HEK293 (cell line): ENCODE measurements around the gene GABPB1.

ENCODE experiments used
- CTCF ChIA-PET: fragments of 350-600 bp; formaldehyde crosslinking; extraction: SDS; loops from one replicate; lab custom pipeline; 2021; ENCODE audit warnings: antibody characterized with exemption; lab: Yijun Ruan, JAX
- POLR2A ChIA-PET: fragments of 300-600 bp; formaldehyde crosslinking; extraction: SDS; loops from one replicate; lab custom pipeline; 2020; ENCODE audit warnings: antibody characterized with exemption, inconsistent platforms; lab: Yijun Ruan, JAX
- H3K27ac ChIP-seq: fragments of 200-500 bp; sonication (Bioruptor generic); 2 replicates; pipeline ENCODE4 v1.5.1; 2014; ENCODE audit warnings: low read depth, low read length, control low read depth, inconsistent platforms; ENCODE audit errors: extremely low read depth
- H3K36me3 ChIP-seq, 2 experiments: fragments of 200-500 bp in 1 of 2; sonication (Bioruptor generic) in 1 of 2; 1 replicate in 1 of 2; 2 replicates in 1 of 2; pipeline ENCODE4 v1.5.1; 2014 to 2017; ENCODE audit warnings: inconsistent platforms in 2 of 2, low read length in 2 of 2; ENCODE audit not compliant: control insufficient read depth in 2 of 2, insufficient read depth in 1 of 2
- H3K4me1 ChIP-seq: fragments of 200-500 bp; sonication (Bioruptor generic); 2 replicates; pipeline ENCODE4 v1.5.1; 2014; ENCODE audit warnings: mild to moderate bottlenecking, low read length, inconsistent platforms; ENCODE audit not compliant: control insufficient read depth, insufficient read depth
- H3K4me3 ChIP-seq: 2 replicates; pipeline ENCODE4 v1.5.1; 2011; ENCODE audit warnings: low read depth, mild to moderate bottlenecking, control low read depth, low read length, moderate library complexity
- H3K9me3 ChIP-seq: fragments of 200-500 bp; sonication (Bioruptor generic); 2 replicates; pipeline ENCODE4 v1.5.1; 2014; ENCODE audit warnings: low read depth, low read length, inconsistent platforms; ENCODE audit not compliant: control insufficient read depth, insufficient read depth
- BCL11A ChIP-seq: fragments of 450-650 bp; formaldehyde crosslinking; IDR thresholded peaks from 2 replicates; pipeline ENCODE4 v1.5.1; 2016; ENCODE audit warnings: low read depth, missing biosample characterization, missing genetic modification characterization
- HOXC10 ChIP-seq: sonication (generic); formaldehyde crosslinking; IDR thresholded peaks from 2 replicates; pipeline ENCODE4 v1.8.1; 2023; ENCODE audit warnings: mild to moderate bottlenecking, missing genetic modification reagents
- IKZF3 ChIP-seq: fragments of 450-650 bp; IDR thresholded peaks from 2 replicates; pipeline ENCODE4 v1.5.0; 2018; ENCODE audit warnings: missing biosample characterization, mild to moderate bottlenecking, missing genetic modification characterization, moderate library complexity
- KLF10 ChIP-seq: fragments of 450-650 bp; IDR thresholded peaks from 2 replicates; pipeline ENCODE4 v1.5.1; 2018; ENCODE audit warnings: missing biosample characterization, mild to moderate bottlenecking, missing genetic modification characterization
- OSR2 ChIP-seq: fragments of 450-650 bp; formaldehyde crosslinking; IDR thresholded peaks from 2 replicates; pipeline ENCODE4 v1.5.1; 2016; ENCODE audit warnings: missing biosample characterization, missing genetic modification characterization
- PRDM1 ChIP-seq: fragments of 450-650 bp; formaldehyde crosslinking; IDR thresholded peaks from 2 replicates; pipeline ENCODE4; 2016; ENCODE audit warnings: missing biosample characterization, missing genetic modification characterization
- SCRT2 ChIP-seq: fragments of 450-650 bp; formaldehyde crosslinking; IDR thresholded peaks from 2 replicates; pipeline ENCODE4 v1.5.1; 2016; ENCODE audit warnings: missing biosample characterization, missing genetic modification characterization
- TSHZ1 ChIP-seq: fragments of 450-650 bp; formaldehyde crosslinking; IDR thresholded peaks from 2 replicates; pipeline ENCODE4 v1.5.1; 2016; ENCODE audit warnings: missing biosample characterization, missing genetic modification characterization, borderline replicate concordance
- ZBTB26 ChIP-seq: fragments of 450-650 bp; formaldehyde crosslinking; optimal IDR thresholded peaks from 2 replicates; pipeline ENCODE3; 2016; ENCODE audit warnings: missing biosample characterization, mild to moderate bottlenecking, missing genetic modification characterization
- ZFP37 ChIP-seq: fragments of 450-650 bp; formaldehyde crosslinking; IDR thresholded peaks from 2 replicates; pipeline ENCODE4 v1.5.1; 2016; ENCODE audit warnings: missing biosample characterization, missing genetic modification characterization
- ZNF157 ChIP-seq: fragments of 450-650 bp; formaldehyde crosslinking; IDR thresholded peaks from 2 replicates; pipeline ENCODE4 v1.5.1; 2016; ENCODE audit warnings: missing biosample characterization, missing genetic modification characterization
- ZNF184 ChIP-seq: fragments of 450-650 bp; IDR thresholded peaks from 2 replicates; pipeline ENCODE4 v1.5.1; 2018; ENCODE audit warnings: missing biosample characterization, mild to moderate bottlenecking, missing genetic modification characterization
- ZNF214 ChIP-seq: fragments of 450-650 bp; formaldehyde crosslinking; IDR thresholded peaks from 2 replicates; pipeline ENCODE4 v1.5.1; 2017; ENCODE audit warnings: missing biosample characterization, mild to moderate bottlenecking, missing genetic modification characterization, borderline replicate concordance
- ZNF248 ChIP-seq: fragments of 450-650 bp; formaldehyde crosslinking; IDR thresholded peaks from 2 replicates; pipeline ENCODE4 v1.5.1; 2017; ENCODE audit warnings: missing biosample characterization, missing genetic modification characterization
- ZNF302 ChIP-seq: fragments of 450-650 bp; formaldehyde crosslinking; IDR thresholded peaks from 2 replicates; pipeline ENCODE4 v1.5.1; 2016; ENCODE audit warnings: missing biosample characterization, missing genetic modification characterization, low read depth
- ZNF335 ChIP-seq: fragments of 450-650 bp; formaldehyde crosslinking; conservative IDR thresholded peaks from 2 replicates; pipeline ENCODE4 v1.5.1; 2016; ENCODE audit warnings: missing biosample characterization, missing genetic modification characterization
- ZNF501 ChIP-seq: fragments of 450-650 bp; formaldehyde crosslinking; IDR thresholded peaks from 2 replicates; pipeline ENCODE4 v1.5.1; 2016; ENCODE audit warnings: missing biosample characterization, missing genetic modification characterization
- ZNF658 ChIP-seq: fragments of 450-650 bp; formaldehyde crosslinking; IDR thresholded peaks from 2 replicates; pipeline ENCODE4; 2016; ENCODE audit warnings: missing biosample characterization, missing genetic modification characterization
- ZNF660 ChIP-seq: fragments of 450-650 bp; IDR thresholded peaks from 2 replicates; pipeline ENCODE4 v1.5.1; 2018; ENCODE audit warnings: missing biosample characterization, mild to moderate bottlenecking, missing genetic modification characterization
- ZNF776 ChIP-seq: fragments of 450-650 bp; formaldehyde crosslinking; IDR thresholded peaks from 2 replicates; pipeline ENCODE4 v1.5.0; 2017; ENCODE audit warnings: missing biosample characterization, missing genetic modification characterization, borderline replicate concordance
- ZNF785 ChIP-seq: fragments of 450-650 bp; formaldehyde crosslinking; IDR thresholded peaks from 2 replicates; pipeline ENCODE4 v1.5.1; 2016; ENCODE audit warnings: missing biosample characterization, missing genetic modification characterization
- ZNF791 ChIP-seq: fragments of 450-650 bp; formaldehyde crosslinking; IDR thresholded peaks from 2 replicates; pipeline ENCODE4 v1.5.1; 2016; ENCODE audit warnings: missing biosample characterization, missing genetic modification characterization
- ZNF792 ChIP-seq: fragments of 450-650 bp; formaldehyde crosslinking; IDR thresholded peaks from 2 replicates; pipeline ENCODE4 v1.5.1; 2016; ENCODE audit warnings: missing biosample characterization, missing genetic modification characterization
- ZNF830 ChIP-seq: fragments of 450-650 bp; IDR thresholded peaks from 2 replicates; pipeline ENCODE4 v1.5.0; 2018; ENCODE audit warnings: missing biosample characterization, missing genetic modification characterization, low read depth, mild to moderate bottlenecking, moderate library complexity
- ZSCAN5A ChIP-seq: fragments of 450-650 bp; formaldehyde crosslinking; IDR thresholded peaks from 2 replicates; pipeline ENCODE4 v1.5.1; 2016; ENCODE audit warnings: missing biosample characterization, missing genetic modification characterization
- ZXDB ChIP-seq: fragments of 450-650 bp; formaldehyde crosslinking; IDR thresholded peaks from 2 replicates; pipeline ENCODE4 v1.5.1; 2016; ENCODE audit warnings: missing biosample characterization, missing genetic modification characterization
- TF ChIP-seq, protein P1 (sequence below): fragments of 450-650 bp; formaldehyde crosslinking; conservative IDR thresholded peaks from 2 replicates; pipeline ENCODE4 v1.5.1; 2016; ENCODE audit warnings: low read depth, missing biosample characterization, missing genetic modification characterization
- TF ChIP-seq, protein P2 (sequence below): sonication (generic); formaldehyde crosslinking; IDR thresholded peaks from 2 replicates; pipeline ENCODE4 v1.8.1; 2022; ENCODE audit warnings: mild to moderate bottlenecking, moderate library complexity, missing genetic modification reagents

GABPB1 gene

GRCh38 chr15:50277370-50277769 lies 77.6 kb downstream of the GABPB1 start:
- no peaks in the 10 kb centered on the region for H3K9me3 ChIP-seq
- CTCF ChIA-PET = no interaction called here

DNA sequence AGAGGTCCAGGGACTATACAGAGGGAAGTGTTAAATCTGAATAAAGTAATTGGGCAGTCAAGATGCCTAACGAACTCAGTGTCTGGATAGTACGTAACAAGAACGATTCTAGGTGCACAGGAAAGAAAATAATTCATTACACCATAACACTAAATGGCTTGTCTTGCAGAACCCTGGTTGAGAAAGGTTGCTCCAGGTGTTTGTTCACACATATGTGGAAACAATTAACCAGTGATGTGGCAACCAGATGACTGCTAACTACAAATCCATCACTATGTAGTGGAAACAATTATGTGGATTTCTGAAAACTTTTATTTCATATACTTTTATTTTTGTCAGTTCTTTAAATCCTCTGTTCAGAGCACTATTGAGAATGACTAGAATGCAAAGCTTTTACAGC lies 79.1 kb downstream of the GABPB1 start:
- Histone ChIP-seq H3K4me1 (no peaks in the 10 kb centered on the region), H3K27ac (no peak overlapping the region), H3K4me3 (no peak overlapping the region), H3K9me3 (no peaks in the 10 kb centered on the region), H3K36me3 (no peaks in the 10 kb centered on the region; a peak in 1 of 3 replicates)
- CTCF ChIA-PET = no interaction called here
- TF ChIP-seq ZNF501 (tag by site-specific recombination) (no peak), IKZF3 (tag by site-specific recombination) (no peak), ZNF184 (tag by site-specific recombination) (no peak), ZNF248 (no peak), OSR2 (tag by site-specific recombination) (no peak), ZNF658 (tag by site-specific recombination) (no peak), ZNF214 (tag by site-specific recombination) (no peak), ZNF157 (tag by site-specific recombination) (no peak), ZNF792 (no peak), ZNF302 (no peak), SCRT2 (tag by site-specific recombination) (no peak), ZNF660 (tag by site-specific recombination) (no peak), ZFP37 (no peak), TSHZ1 (tag by site-specific recombination) (no peak), KLF10 (tag by site-specific recombination) (no peak), ZSCAN5A (tag by site-specific recombination) (no peak), ZNF785 (tag by site-specific recombination) (no peak)
- TF ChIP-seq, protein P1, sequence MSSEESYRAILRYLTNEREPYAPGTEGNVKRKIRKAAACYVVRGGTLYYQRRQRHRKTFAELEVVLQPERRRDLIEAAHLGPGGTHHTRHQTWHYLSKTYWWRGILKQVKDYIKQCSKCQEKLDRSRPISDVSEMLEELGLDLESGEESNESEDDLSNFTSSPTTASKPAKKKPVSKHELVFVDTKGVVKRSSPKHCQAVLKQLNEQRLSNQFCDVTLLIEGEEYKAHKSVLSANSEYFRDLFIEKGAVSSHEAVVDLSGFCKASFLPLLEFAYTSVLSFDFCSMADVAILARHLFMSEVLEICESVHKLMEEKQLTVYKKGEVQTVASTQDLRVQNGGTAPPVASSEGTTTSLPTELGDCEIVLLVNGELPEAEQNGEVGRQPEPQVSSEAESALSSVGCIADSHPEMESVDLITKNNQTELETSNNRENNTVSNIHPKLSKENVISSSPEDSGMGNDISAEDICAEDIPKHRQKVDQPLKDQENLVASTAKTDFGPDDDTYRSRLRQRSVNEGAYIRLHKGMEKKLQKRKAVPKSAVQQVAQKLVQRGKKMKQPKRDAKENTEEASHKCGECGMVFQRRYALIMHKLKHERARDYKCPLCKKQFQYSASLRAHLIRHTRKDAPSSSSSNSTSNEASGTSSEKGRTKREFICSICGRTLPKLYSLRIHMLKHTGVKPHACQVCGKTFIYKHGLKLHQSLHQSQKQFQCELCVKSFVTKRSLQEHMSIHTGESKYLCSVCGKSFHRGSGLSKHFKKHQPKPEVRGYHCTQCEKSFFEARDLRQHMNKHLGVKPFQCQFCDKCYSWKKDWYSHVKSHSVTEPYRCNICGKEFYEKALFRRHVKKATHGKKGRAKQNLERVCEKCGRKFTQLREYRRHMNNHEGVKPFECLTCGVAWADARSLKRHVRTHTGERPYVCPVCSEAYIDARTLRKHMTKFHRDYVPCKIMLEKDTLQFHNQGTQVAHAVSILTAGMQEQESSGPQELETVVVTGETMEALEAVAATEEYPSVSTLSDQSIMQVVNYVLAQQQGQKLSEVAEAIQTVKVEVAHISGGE (tag by site-specific recombination) = no peak
- TF ChIP-seq, protein P2, sequence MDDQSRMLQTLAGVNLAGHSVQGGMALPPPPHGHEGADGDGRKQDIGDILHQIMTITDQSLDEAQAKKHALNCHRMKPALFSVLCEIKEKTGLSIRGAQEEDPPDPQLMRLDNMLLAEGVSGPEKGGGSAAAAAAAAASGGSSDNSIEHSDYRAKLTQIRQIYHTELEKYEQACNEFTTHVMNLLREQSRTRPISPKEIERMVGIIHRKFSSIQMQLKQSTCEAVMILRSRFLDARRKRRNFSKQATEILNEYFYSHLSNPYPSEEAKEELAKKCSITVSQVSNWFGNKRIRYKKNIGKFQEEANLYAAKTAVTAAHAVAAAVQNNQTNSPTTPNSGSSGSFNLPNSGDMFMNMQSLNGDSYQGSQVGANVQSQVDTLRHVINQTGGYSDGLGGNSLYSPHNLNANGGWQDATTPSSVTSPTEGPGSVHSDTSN (CRISPR knock-in tag) = no peak
- POLR2A ChIA-PET = no interaction called here

More at GRCh38 chr15:50277370-50277769, 77.6 kb downstream of the GABPB1 start:
- Histone ChIP-seq H3K36me3 (no peaks in the 10 kb centered on the region; a peak in 1 of 3 replicates), H3K4me1 (no peaks in the 10 kb centered on the region), H3K4me3 (no peak overlapping the region), H3K27ac (no peak overlapping the region)
- POLR2A ChIA-PET = no interaction called here
- TF ChIP-seq ZNF335 = no peak
- TF ChIP-seq ZNF830 = no peak
- no peak for TF ChIP-seq IKZF3 (tag by site-specific recombination)
- TF ChIP-seq BCL11A = no peak
- no peak for TF ChIP-seq HOXC10 (CRISPR knock-in tag)
- no peak for TF ChIP-seq ZXDB (tag by site-specific recombination)
- no peak for TF ChIP-seq PRDM1
- TF ChIP-seq ZNF776 (tag by site-specific recombination) = no peak
- TF ChIP-seq ZBTB26 (tag by site-specific recombination) = no peak
- no peak for TF ChIP-seq ZNF791 (tag by site-specific recombination)
